SKM-1 (cell line): ENCODE measurements around the gene SP5.
"Not testable (repeated sequence)": the region's sequence is repeated elsewhere in the genome, so short reads cannot be mapped to it uniquely, and the experiment has no call there.

ENCODE experiments used
- DNase-seq: peaks from one replicate; lab custom pipeline; 2025; ENCODE audit not compliant: unreplicated experiment; lab: John Stamatoyannopoulos, UW

SP5 gene

DNA sequence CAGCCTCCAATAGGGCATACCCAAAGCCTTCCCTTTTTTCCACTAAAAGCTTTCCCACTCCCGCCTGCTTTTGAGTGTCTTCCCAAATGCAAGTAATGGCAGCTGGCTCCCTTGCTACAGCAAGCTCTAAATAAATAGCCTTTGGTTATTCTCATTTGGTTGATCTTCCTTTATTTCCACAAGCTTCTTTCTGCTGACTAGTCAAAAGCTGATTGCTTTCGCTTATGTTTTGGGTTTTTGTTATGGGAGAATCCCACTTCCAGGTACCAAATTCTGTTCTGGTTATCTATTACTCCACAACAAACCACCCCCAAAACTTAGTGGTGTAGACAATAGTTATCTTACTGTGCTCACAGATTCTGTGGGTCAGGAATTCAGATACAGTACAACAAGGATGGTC, 22.3 kb downstream of the SP5 start:
- DNase-seq, result no peak

DNA sequence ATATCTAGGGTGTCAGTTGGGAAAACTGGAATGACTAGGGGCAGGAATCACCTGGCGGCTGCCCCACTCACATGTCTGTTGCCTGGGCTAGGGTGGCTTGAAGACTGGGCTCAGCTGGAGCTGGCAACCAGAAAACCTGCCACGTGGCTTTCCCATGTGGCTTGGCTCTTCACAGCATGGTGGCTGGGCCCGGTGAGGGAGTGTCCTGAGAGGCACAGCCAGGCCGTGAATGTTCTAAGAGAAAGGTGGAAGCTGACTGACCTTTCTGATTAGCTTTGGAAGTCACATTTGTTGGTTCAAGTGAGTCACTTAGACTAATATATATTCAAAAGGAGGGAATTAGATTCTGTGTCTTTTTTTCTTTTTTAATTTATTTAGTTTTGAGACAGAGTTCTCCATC, 22.7 kb downstream of the SP5 start:
- no peak for DNase-seq

DNA sequence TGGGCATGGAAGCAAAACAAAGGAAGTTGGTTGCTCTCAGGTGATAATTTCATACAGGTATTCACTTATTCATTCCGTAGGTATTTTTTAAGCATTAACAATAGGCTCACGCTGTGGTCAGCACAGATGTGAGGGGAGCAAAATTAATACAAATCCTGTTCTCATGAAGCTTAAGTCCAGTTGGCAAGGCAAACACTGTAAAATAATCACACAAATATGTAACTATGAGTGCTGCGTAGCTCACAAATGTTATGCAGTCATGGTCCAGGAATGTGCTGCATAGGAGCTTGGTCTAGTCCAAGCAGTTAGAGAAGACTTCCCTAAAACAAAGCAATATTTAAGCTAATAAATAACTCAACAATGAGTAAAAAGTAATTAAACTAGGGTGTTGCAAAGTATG, 23.9 kb downstream of the SP5 start:
- DNase-seq, result no peak

DNA sequence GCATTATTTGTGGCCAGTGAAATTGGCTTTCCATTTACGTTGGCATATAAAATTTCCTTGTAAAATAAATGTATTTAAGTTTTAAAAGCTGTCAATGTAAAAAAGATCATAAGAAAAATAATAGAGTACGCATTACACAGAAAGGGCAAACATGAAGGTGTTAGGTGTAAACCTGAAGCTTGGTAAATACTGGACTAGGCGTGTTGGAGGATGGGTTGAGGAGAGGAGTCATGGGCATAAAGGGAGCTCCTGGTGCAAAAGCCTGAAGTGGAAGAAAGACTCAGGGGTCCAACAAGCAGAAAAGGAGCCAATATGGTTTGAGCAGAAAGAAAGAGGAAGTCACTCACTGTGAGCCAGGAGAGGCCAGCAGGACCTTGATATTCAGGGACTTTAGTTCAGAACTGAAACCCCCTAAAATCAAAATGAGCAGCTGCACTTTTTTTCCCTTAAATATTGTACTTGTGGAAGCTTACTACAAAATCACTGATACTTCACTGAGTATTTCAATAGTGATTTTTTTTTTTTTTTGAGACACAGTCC, 24.4 kb downstream of the SP5 start:
- no peak for DNase-seq

DNA sequence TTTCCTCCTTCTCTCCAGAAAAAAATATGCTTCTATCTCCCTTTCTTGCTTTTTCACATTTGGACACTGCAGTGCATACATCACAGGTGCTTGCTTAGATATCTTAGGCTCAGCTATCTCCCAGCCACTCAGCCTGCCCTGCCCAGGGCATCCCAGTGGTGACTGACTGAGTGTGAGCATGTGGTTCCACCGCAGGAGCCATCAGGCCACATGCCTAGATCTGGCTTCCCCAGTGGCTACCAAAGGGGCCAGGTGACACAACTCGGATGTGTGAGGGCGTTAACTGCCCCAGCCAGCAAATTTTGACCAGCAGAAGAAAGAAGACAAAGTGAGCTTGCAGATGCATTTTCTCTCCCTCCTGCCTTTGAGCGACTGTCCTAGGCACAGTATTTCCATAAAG, 25.5 kb downstream of the SP5 start:
- no peak for DNase-seq

DNA sequence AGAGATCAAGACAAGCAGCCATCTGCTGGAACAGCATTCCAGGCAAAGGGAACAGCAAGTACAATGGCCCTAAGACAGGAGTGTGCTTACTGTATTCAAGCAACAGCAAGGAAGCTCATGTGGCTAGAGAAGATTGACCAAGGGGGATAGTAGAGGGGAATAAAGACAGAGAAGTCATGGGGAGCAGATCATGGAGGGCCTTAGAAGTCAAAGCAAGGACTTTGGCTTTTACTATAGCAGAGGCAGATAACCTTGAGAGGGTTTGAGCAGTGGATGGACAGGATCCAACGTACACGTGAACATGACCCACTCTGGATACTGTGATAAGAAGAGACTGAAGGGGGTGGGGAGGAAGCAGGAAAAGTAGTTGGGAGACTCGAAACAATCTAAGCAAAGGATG, 26.9 kb downstream of the SP5 start:
- DNase-seq, result no peak

DNA sequence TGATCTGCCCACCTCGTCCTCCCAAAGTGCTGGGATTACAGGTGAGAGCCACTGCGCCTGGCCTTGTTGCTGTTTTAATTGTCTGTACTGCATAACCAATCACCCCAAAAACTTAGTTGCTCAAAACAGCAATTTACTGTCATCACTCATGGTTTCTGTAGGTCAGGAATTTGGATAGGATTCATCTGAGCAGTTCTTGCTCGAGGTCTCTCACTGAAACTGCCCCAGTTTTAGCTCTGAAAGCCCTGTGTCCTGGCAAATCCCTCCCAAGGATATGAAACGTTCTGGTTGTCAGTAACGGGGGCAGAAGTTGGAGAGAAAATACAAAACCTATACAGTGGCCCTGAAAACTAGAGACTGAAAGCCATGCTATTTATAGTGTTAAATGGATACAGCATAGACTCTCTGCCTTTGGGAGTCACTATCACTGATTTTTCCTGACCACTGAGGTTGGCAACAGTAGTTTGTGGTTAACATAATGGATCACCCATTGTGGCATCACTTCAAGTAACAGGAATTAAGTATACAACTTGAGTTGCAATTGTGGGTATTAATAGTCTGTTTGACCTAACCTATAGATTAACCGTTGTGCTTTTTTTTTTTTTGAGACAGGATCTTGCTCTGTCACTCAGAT, 27.9 kb downstream of the SP5 start:
- no peak for DNase-seq

DNA sequence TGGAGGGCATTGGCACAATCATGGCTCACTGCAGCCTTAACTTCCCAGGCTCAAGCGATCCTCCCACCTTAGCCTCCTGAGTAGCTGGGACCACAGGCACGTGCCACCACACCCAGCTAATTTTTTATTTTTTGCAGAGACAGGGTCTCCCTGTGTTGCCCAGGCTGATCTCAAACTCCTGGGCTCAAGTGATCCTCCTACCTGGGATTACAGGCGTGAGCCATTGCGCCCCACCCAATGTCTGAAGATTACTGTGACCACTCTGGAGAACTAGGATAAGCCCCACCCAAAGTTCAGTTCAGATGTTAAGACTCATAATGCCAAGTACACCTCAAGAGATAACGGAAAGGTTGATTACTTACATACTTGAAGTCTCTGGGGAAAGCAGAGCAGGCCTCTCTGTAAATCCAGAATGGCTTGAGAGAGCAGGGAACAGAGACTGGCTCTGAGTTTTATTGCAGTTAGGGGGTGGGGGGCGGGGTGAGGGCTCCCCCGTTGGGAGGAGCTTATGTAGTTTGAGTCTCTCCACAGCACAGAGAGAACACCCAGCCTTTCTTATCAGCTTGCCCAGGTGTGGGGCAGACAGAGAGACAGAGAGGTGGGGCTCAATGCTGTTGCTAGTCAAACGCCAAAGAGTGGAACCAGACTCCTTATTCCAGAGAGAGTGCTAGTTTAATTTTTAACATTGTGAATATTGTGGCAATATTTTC, 28.5 kb downstream of the SP5 start:
- no peak for DNase-seq

DNA sequence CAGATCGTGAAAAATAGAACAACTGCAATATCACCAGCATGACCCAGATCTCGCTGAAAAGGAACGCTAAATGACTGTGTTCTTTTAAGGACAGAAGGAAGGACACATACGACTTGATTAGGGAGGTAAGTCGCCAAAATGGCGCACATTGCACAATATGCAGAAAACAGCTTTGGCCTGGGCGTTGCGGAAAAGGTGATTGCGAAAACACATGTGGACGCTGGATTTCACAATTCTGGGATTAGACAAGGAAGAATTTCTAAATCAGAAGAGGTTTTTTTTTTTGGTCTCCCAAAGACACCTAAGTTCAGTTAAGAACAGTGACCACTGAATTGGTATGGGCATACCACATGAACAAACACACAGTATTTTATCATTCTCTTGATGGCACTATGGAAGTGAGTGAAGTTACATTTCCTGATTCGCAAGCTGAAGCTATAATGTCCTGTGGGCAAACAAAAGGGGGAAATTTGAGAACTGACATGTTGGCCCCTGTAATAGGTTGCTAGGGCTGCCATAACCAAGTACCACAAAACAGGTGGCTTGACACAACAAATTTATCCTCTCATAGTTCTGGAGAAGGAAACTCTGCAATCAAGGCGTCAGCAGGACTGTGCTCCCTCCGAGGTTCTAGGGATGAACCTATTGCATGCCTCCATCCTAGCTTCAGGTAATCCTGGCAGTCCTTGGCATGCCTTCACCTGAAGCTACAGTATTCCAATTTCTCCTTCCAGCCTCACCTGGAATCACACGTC, 29.3 kb downstream of the SP5 start:
- DNase-seq, result peak; percentile 68

DNA sequence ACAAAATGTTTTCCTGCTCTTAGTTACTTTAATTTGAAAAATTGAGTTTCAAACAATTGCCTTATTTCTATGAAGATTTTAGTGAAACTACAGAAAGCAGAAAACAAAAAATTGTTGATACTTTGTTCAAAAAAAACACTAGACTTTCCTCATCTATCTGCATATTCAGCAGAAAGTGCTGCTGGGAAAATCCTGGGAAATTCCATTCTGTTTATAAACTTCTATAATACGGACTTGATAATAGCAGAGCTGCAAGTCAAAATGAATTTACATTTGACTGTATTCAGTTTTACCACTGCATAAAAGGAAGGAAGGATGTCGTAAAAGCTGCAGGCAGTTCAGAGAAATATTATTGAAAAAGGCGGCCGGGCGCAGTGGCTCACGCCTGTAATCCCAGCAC, 30.2 kb downstream of the SP5 start:
- DNase-seq, result no peak

DNA sequence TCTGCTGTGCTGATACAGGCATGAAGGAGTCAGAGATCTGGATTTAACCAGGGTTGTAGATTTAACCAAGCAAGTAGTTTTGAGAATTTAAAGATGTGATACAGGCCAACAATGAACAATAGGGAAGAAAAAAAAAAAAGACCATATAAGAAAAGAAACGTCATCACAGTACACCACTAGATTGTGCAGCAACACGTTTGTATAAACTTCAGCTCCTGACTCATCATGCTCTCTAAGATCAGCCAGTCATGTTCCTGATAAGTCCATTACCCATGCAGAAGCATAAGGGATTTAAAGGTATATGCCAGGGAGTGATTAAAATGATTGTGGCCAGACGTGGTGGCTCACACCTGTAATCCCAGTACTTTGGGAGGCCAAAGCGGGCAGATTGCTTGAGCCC, 32.8 kb downstream of the SP5 start:
- DNase-seq, result no peak

DNA sequence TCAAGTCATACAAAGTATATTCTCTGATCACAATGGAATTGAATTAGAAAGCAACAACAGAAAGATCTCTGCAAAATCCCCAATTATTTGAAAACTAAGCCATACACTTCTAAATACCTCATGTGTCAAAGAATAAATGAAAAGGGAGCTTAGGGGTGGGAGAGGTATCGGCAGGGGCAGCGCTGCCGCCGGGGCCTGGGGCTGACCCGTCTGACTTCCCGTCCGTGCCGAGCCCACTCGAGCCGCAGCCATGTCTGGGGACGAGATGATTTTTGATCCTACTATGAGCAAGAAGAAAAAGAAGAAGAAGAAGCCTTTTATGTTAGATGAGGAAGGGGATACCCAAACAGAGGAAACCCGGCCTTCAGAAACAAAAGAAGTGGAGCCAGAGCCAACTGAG, 36.4 kb downstream of the SP5 start:
- not testable (repeated sequence) for DNase-seq

DNA sequence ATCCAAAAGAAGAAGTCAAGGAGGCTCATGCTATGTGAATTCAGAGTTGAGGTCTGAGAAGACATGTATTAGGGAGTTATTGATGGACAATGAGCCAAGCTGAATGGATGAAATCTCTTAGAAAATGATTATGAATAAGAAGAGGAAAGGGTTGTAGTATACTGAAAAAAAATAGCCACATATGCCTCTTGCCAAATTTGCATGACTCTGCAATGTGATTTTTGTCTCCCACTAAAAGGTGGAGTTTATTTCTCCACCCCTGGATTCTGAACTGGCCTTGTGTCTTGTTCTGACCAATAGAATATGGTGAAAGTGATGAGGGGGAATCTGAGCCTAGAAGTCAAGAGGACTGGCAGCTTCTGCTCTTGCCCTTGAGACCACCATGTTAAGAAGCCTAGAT, 46.4 kb downstream of the SP5 start:
- no peak for DNase-seq

DNA sequence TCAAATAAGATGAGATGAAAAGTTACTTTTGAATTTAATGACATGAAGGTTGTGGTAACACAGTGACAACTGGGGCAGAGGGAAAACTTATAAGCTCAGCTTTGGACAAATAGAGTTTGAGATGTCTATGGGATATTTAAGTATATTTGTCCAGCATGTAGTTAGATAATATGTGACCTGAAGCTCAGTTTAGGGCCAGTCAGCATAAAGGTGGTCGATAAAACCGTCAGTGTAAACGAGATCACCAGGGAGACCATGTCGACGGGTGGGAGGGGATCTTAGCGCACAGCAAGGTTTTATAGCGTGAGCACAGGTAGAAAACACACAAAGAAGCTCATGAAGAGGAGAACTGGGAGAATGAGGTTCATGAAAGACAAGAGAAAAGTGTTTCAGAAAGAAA, 47.6 kb downstream of the SP5 start:
- no peak for DNase-seq

DNA sequence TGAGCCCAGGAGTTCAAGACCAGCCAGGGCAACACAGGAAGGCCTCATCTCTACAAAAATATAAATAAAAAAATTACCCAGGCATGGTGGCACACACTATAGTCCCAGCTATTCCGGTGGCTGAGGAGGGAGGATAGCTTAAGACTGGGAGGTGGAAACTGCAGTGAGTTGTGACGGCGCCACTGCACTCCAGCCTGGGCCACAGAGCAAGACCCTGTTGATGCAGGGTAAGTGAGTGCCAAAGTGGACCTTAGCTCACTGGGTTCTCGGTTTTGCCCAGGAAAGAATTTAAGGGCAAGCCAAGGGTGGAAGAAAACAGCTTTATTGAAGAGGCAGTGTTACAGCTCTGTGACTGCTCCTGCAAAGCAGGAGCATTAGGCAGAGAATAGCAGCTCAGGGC, 48.1 kb downstream of the SP5 start:
- no peak for DNase-seq

DNA sequence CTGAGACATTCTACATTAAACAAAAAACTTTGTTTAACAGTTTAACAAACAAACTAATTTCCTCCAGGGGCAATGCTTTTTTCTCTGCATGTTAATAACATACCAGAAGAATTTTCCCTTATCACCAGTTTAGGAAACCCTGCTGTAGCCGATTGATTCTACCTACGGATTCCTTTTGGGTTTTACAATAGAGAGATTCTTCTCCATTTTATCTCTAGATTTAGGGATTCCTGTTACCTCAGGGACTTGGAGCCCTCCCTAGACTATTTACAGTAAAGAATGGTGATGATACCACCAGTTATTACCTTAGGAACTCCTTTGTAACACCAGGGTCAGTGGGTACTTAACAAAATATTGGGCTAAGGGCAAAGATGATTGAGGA, 49.7 kb downstream of the SP5 start:
- no peak for DNase-seq

DNA sequence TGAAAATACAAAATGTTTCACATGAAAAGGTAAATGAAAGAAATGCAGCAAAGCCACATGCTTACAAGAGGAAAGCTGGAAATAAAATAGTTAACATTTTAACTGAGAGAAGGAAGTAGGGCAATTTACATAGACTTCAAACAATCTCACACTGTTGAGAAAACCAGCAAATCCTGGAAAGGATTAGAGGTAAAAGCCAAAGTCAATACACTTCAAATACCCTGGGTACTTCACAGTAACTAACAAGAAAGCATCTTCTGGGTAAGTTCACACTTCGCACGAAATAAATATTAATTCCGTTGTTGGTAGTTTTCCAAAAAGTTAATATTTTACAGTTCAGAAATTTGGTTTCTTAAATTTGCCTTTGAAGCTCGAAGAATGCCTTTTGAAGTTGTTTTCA, 51.6 kb downstream of the SP5 start:
- DNase-seq, result no peak
